CD4-positive, alpha-beta T cell (primary cell): Measurements from ENCODE around the gene MACROD2. TPM values are rescaled to one million over a fixed set of nuclear protein-coding genes. Genes with fewer than 3 reads are reported as not detected.
A peak's percentile ranks its signal among the peaks of the same experiment; 100 is the strongest.

Source experiments
- ATAC-seq: fragments of 200-7000 bp; cut with Tn5 transposase; one replicate; pipeline ENCODE4 v1.10.0; 2022; ENCODE audit warnings: mild to moderate bottlenecking; ENCODE audit not compliant: poor library complexity
- CTCF ChIA-PET: fragments of 350-600 bp; sonication (Branson Sonifier 250); formaldehyde crosslinking; loops from one replicate; lab custom pipeline; 2021; ENCODE audit warnings: antibody characterized with exemption, inconsistent platforms; lab: Charles Lee
- POLR2A ChIA-PET: fragments of 350-600 bp; sonication (Branson Sonifier 250); formaldehyde crosslinking; loops from one replicate; lab custom pipeline; 2021; ENCODE audit warnings: antibody characterized with exemption, inconsistent platforms; lab: Charles Lee
- DNase-seq, 14 experiments: peaks; one replicate each; pipeline ENCODE4 v3.0.0-alpha.2; 2013 to 2020; ENCODE audit warnings: mixed read lengths in 2 of 14
- H3K27ac ChIP-seq, 2 donors: one replicate each; pipeline versions ENCODE4 v1.5.1 to v1.7.0; 2013; ENCODE audit warnings: low read length in 2 of 2, low read depth in 1 of 2, mild to moderate bottlenecking in 1 of 2
- H3K27me3 ChIP-seq, 2 experiments: 1 replicate in 1 of 2; 2 replicates in 1 of 2; pipeline versions ENCODE4 v1.6.1 to v1.7.0; 2013; ENCODE audit warnings: low read length in 2 of 2, control low read depth in 1 of 2, mild to moderate bottlenecking in 1 of 2, moderate library complexity in 1 of 2; ENCODE audit not compliant: insufficient read depth in 2 of 2, control insufficient read depth in 1 of 2
- H3K36me3 ChIP-seq: one replicate; pipeline ENCODE4 v1.6.1; 2013; ENCODE audit warnings: low read length, control low read depth; ENCODE audit not compliant: insufficient read depth
- H3K4me1 ChIP-seq: one replicate; pipeline ENCODE4 v1.6.1; 2013; ENCODE audit warnings: low read length, control low read depth; ENCODE audit not compliant: insufficient read depth
- H3K4me3 ChIP-seq: one replicate; pipeline ENCODE4 v1.5.1; 2013; ENCODE audit warnings: mild to moderate bottlenecking, low read length, moderate library complexity
- H3K9me3 ChIP-seq, 2 experiments: 1 replicate in 1 of 2; 2 replicates in 1 of 2; pipeline versions ENCODE4 v1.6.1 to v1.7.0; 2013; ENCODE audit warnings: low read length in 2 of 2, mild to moderate bottlenecking in 2 of 2, control low read depth in 1 of 2, moderate library complexity in 1 of 2; ENCODE audit not compliant: control insufficient read depth in 1 of 2, insufficient read depth in 1 of 2
- H3K27ac Mint-ChIP-seq: one replicate; pipeline ENCODE4 v1.8.0; 2020; ENCODE audit warnings: mixed read lengths
- H3K27me3 Mint-ChIP-seq: one replicate; pipeline ENCODE4 v1.8.0; 2021; ENCODE audit warnings: mixed read lengths
- H3K36me3 Mint-ChIP-seq: one replicate; pipeline ENCODE4 v1.8.0; 2021; ENCODE audit warnings: low read depth, mixed read lengths
- H3K4me1 Mint-ChIP-seq: one replicate; pipeline ENCODE4 v1.8.0; 2021; ENCODE audit warnings: low read depth, mixed read lengths
- H3K4me3 Mint-ChIP-seq: one replicate; pipeline ENCODE4 v1.8.0; 2020; ENCODE audit warnings: mild to moderate bottlenecking, mixed read lengths
- H3K9me3 Mint-ChIP-seq: one replicate; pipeline ENCODE4 v1.8.0; 2020; ENCODE audit warnings: mixed read lengths
- intact Hi-C, 2 experiments: fragments of 100-400 bp; cut with DNase I in 1 of 2; cut with micrococcal nuclease in 1 of 2; formaldehyde crosslinking; loops; one replicate each; pipeline versions ENCODE4 v1.15.1 to v1.9.0; 2023 to 2025; cut with DNase I, micrococcal nuclease
- total RNA-seq, 174 experiments: library from RNA in 2 of 174; stranded (reverse) in 2 of 174; gene quantifications; one replicate each; pipeline ENCODE4 v1.2.3 and lab custom pipeline; 2021 to 2026
- TF ChIP-seq, protein P1 (sequence below): fragments of 200-600 bp; IDR thresholded peaks from one replicate; pipeline ENCODE4 v1.8.0; 2022; ENCODE audit warnings: antibody characterized with exemption, mild to moderate bottlenecking

MACROD2 gene
- total RNA-seq, 2 experiments from 2014 or later, result not detected

DNA sequence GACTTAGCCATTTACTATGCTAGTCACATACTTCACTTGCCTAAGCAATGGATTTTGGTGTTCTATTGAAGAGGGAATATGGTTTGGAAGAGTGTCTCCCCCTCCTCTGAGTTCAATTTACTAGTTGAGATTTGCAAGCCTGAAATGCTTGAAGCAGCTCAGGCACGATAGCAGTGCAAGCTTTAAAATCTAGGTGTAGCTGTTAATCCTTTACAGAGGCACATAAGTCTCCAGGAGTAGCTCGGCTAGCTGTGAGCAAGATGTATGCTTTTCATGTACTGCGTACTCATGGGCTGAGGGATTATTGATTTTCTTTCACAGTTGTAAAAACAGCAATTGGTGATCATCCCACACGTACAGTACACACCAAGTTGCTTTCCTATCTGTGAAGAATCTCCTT lies 341.4 kb downstream of the MACROD2 start:
- H3K36me3 Mint-ChIP-seq, result no peaks in the 10 kb centered on the region
- peaks cover 0 to 6% of the 10 kb centered on the region in 2 experiments for H3K9me3 ChIP-seq
- H3K27me3 ChIP-seq, result no peaks in the 10 kb centered on the region
- H3K4me1 Mint-ChIP-seq, result no peaks in the 10 kb centered on the region
- no peaks in the 10 kb centered on the region for H3K27me3 Mint-ChIP-seq
- H3K36me3 ChIP-seq, result no peaks in the 10 kb centered on the region
- no peak for DNase-seq
- POLR2A ChIA-PET, result no interaction called here
- no peaks in the 10 kb centered on the region for H3K4me1 ChIP-seq
- H3K4me3 Mint-ChIP-seq, result no peak overlapping the region
- H3K4me3 ChIP-seq, result no peak overlapping the region
- H3K27ac ChIP-seq, result no peak overlapping the region
- intact Hi-C loops, result no loop called here
- TF ChIP-seq, protein P1, sequence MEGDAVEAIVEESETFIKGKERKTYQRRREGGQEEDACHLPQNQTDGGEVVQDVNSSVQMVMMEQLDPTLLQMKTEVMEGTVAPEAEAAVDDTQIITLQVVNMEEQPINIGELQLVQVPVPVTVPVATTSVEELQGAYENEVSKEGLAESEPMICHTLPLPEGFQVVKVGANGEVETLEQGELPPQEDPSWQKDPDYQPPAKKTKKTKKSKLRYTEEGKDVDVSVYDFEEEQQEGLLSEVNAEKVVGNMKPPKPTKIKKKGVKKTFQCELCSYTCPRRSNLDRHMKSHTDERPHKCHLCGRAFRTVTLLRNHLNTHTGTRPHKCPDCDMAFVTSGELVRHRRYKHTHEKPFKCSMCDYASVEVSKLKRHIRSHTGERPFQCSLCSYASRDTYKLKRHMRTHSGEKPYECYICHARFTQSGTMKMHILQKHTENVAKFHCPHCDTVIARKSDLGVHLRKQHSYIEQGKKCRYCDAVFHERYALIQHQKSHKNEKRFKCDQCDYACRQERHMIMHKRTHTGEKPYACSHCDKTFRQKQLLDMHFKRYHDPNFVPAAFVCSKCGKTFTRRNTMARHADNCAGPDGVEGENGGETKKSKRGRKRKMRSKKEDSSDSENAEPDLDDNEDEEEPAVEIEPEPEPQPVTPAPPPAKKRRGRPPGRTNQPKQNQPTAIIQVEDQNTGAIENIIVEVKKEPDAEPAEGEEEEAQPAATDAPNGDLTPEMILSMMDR, result no peak
- H3K9me3 Mint-ChIP-seq, result peaks cover 3% of the 10 kb centered on the region
- no peak for ATAC-seq
- CTCF ChIA-PET, result no interaction called here
- H3K27ac Mint-ChIP-seq, result no peak overlapping the region

DNA sequence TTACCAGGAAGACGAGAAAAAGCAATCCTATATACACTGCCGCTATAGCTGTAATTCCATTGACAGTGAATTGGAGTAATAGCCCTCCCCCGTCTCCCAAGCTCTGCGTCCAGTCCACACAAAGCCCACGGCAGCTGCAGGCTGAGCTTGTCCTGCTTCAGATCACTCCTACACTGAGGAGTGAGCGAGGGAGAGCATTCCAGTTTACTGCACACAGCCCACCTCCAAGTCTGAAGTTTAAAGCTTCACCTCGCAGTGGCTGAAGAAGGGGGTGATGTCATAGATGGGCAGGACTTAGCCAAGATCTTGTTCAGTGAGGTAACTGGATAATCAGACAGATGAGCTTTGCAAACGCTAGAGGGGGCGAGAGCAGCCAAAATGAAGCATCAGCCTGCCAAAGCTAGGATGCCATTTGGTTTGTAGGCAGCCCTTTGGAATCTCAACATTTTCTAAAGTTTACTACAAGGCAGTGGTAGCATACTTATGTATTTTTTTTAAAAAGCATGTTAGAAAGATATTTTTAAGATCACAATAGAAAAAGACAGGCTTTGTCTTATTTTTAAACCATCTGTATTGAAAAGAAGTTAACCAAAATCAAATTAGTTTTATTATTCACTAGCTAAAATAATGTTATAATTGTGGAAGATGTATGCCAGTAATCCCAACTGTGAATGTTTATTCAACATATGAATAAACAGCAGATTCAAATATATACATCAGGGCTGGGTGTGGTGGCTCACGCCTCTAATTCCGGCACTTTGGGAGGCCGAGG lies 342.3 kb downstream of the MACROD2 start, which contains the start of gene FLRT3:
TSS of gene FLRT3 (minus strand) at position 213 of the 772 bp plus-strand sequence. CDS start 10,106 bp downstream, outside the sequence.
- CTCF ChIA-PET, result no interaction called here
- H3K27me3 Mint-ChIP-seq, result no peaks in the 10 kb centered on the region
- POLR2A ChIA-PET, result no interaction called here
- Histone ChIP-seq H3K9me3 (peaks cover 0 to 6% of the 10 kb centered on the region in 2 experiments), H3K27ac (no peak within 1 kb of the TSS), H3K27me3 (no peaks in the 10 kb centered on the region), H3K4me3 (no peak within 1 kb of the TSS), H3K4me1 (no peaks in the 10 kb centered on the region), H3K36me3 (no peaks in the 10 kb centered on the region)
- no peak within 1 kb of the TSS for H3K27ac Mint-ChIP-seq
- intact Hi-C loops, result no loop called here
- no peak for ATAC-seq
- peak in 1 of 14 experiments; percentile 3 for DNase-seq
- H3K4me1 Mint-ChIP-seq, result no peaks in the 10 kb centered on the region
- TF ChIP-seq, protein P1, result no peak
- H3K9me3 Mint-ChIP-seq, result peaks cover 3% of the 10 kb centered on the region
- no peaks in the 10 kb centered on the region for H3K36me3 Mint-ChIP-seq
- H3K4me3 Mint-ChIP-seq, result no peak within 1 kb of the TSS

DNA sequence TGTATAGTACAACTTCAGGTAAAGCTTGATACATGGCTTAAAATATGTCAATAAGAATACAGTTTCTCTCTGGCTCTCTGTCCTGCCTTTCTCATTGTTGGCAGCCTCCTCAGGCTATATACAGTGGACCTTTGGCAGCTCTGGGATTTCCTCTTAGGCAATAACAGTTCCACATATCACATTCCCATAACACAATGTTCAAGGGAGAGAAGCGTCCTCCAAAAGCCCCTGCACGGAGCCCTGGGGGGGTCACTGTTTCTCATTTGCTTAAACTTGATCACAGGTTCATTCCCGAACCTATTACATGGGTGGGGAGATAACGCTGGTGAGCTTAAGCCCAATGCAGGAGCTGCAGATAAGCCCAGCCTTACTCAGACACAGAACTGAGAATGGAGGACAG lies 346.5 kb downstream of the MACROD2 start:
- no peak for ATAC-seq
- Histone ChIP-seq H3K4me1 (no peaks in the 10 kb centered on the region), H3K27me3 (no peaks in the 10 kb centered on the region), H3K36me3 (no peaks in the 10 kb centered on the region), H3K9me3 (peaks cover 0 to 6% of the 10 kb centered on the region in 2 experiments), H3K27ac (no peak overlapping the region), H3K4me3 (no peak overlapping the region)
- DNase-seq, result no peak
- H3K36me3 Mint-ChIP-seq, result no peaks in the 10 kb centered on the region
- TF ChIP-seq, protein P1, result no peak
- no peaks in the 10 kb centered on the region for H3K4me1 Mint-ChIP-seq
- ChIA-PET CTCF (no interaction called here), POLR2A (no interaction called here)
- no peak overlapping the region for H3K4me3 Mint-ChIP-seq
- H3K9me3 Mint-ChIP-seq, result peaks cover 5% of the 10 kb centered on the region
- H3K27me3 Mint-ChIP-seq, result no peaks in the 10 kb centered on the region
- intact Hi-C loops, result no loop called here
- no peak overlapping the region for H3K27ac Mint-ChIP-seq
